ENCODE results near the gene PPEF1. TPM values are rescaled to one million over a fixed set of nuclear protein-coding genes. Genes with fewer than 3 reads are reported as not detected.

Gene PPEF1
- total RNA-seq, 2 donors from 2014 or later = 1.9 to 6.0 TPM

DNA sequence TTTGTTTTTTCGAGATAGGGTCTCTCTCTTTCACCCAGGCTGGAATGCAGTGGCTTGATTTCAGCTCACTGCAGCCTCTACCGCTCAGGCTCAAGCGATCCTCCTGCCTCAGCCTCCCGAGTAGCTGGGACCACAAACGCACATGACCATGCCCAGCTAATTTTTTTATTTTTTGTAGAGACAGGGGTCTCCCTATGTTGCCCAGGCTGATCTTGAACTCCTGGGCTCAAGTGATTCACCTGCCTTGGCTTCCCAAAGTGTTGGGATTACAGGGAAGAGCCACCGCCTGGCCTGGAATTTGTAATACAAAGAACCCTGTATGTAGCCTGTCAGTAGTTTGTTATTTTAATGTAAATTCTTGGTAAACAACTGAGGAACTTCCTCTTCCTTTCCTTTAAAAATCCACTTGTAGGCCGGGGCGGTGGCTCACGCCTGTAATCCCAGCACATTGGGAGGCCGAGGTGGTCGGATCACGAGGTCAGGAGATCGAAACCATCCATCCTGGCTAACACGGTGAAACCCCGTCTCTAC is 157.0 kb downstream of the PPEF1 start:
- intact Hi-C loops (cut with DNase I) = no loop called here
- H3K27ac ChIP-seq = no peak overlapping the region
- no peak for DNase-seq (ENCODE audit: low spot score)
- no peak for TF ChIP-seq POLR2A (IDR thresholded peaks at IDR 0.05)
- no peak for TF ChIP-seq CTCF (IDR thresholded peaks at IDR 0.05)
- no peak for TF ChIP-seq POLR2AphosphoS5 (IDR thresholded peaks at IDR 0.05)
- 93% methylated on average over 15 of the region's 15 CpGs for WGBS
- no peaks in the 10 kb centered on the region for H3K9me3 ChIP-seq
- H3K4me1 ChIP-seq (replicated peaks) = no peaks in the 10 kb centered on the region
- H3K27me3 ChIP-seq (replicated peaks; ENCODE audit: insufficient read depth) = no peaks in the 10 kb centered on the region
- H3K36me3 ChIP-seq = no peaks in the 10 kb centered on the region
- H3K4me3 ChIP-seq = no peak overlapping the region

DNA sequence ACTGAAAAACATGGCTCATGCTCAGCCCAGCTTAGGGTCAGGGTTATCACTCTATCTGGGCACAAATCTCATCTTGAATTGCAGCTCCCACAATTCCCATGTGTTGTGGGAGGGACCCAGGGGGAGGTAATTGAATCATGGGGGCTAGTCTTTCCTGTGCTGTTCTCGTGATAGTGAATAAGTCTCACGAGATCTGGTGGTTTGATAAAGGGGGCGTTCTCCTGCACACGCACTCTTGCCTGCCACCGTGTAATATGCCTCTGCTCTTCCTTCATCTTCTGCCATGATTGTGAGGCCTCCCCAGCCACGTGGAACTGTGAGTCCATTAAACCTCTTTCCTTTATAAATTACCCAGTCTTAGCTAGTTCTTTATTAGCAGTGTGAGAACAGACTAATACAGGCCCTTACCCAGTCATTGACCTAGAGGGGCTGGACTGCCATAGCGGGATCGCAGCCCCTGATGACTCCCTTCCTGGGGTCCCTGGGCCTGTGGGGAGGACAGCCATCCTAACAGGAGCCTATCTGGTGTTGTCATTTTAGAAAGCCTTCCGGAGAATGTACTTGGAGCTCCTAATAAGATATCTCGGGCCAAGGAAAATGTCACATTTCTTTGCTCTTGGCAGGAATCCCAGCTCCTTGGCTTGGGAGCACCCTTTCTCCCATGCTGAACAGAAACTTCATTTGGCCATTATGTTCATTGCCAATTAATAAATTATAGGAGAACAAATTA is 163.9 kb downstream of the PPEF1 start:
- no peaks in the 10 kb centered on the region for H3K36me3 ChIP-seq
- TF ChIP-seq POLR2A (IDR thresholded peaks at IDR 0.05) (no peak), CTCF (IDR thresholded peaks at IDR 0.05) (no peak), POLR2AphosphoS5 (IDR thresholded peaks at IDR 0.05) (no peak)
- H3K4me1 ChIP-seq (replicated peaks) = no peaks in the 10 kb centered on the region
- no peaks in the 10 kb centered on the region for H3K27me3 ChIP-seq (replicated peaks; ENCODE audit: insufficient read depth)
- H3K4me3 ChIP-seq = no peak overlapping the region
- H3K27ac ChIP-seq = no peak overlapping the region
- DNase-seq (ENCODE audit: low spot score) = no peak
- intact Hi-C loops (cut with DNase I) = no loop called here
- H3K9me3 ChIP-seq = no peaks in the 10 kb centered on the region
- 51% methylated on average over 8 of the region's 10 CpGs for whole genome bisulfite sequencing

GRCh38 chrX:18871970-18872369 is 164.5 kb downstream of the PPEF1 start:
- 53% methylated on average over 8 of the region's 12 CpGs for WGBS
- TF ChIP-seq POLR2AphosphoS5 (IDR thresholded peaks at IDR 0.05) (no peak), POLR2A (IDR thresholded peaks at IDR 0.05) (no peak), CTCF (IDR thresholded peaks at IDR 0.05) (no peak)

DNA sequence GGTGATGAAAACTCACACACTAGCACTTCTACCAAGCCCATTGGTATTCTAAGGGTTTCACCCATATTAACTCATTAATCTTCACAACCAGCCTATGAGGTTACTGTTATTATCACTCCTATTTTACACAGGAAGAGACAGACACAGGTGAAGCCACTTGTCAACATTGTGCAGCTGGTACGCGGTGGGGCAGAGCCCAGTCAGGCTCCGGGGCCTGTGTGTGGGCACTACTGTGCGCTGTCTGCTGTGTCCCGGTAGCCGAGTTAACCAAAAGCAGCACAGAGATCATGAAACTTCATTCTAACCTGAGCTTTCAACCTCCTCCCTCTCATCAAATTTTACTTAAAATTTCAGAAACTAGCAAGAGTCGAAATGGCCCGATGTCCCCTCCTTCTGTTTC is 165.2 kb downstream of the PPEF1 start:
- 86% methylated on average over 8 of the region's 8 CpGs for WGBS

More at GRCh38 chrX:18871970-18872369, 164.5 kb downstream of the PPEF1 start:
- Histone ChIP-seq H3K4me1 (replicated peaks) (no peaks in the 10 kb centered on the region), H3K4me3 (no peak overlapping the region), H3K27ac (no peak overlapping the region), H3K27me3 (replicated peaks; ENCODE audit: insufficient read depth) (no peaks in the 10 kb centered on the region), H3K36me3 (no peaks in the 10 kb centered on the region), H3K9me3 (no peaks in the 10 kb centered on the region)
- intact Hi-C loops (cut with DNase I) = no loop called here
- DNase-seq (ENCODE audit: low spot score) = no peak

More for the DNA sequence above, 165.2 kb downstream of the PPEF1 start:
- intact Hi-C loops (cut with DNase I) = no loop called here
- Histone ChIP-seq H3K27me3 (replicated peaks; ENCODE audit: insufficient read depth) (no peaks in the 10 kb centered on the region), H3K9me3 (no peaks in the 10 kb centered on the region), H3K27ac (no peak overlapping the region), H3K4me3 (no peak overlapping the region), H3K4me1 (replicated peaks) (no peaks in the 10 kb centered on the region), H3K36me3 (no peaks in the 10 kb centered on the region)
- no peak for DNase-seq (ENCODE audit: low spot score)
- no peak for TF ChIP-seq POLR2AphosphoS5 (IDR thresholded peaks at IDR 0.05)
- no peak for TF ChIP-seq POLR2A (IDR thresholded peaks at IDR 0.05)
- no peak for TF ChIP-seq CTCF (IDR thresholded peaks at IDR 0.05)
